Glomerular visceral epithelial cell (primary cell): Measurements from ENCODE around the gene CGNL1.

ENCODE experiments used
- DNase-seq: peaks from one replicate; pipeline ENCODE4 v3.0.0-alpha.2; 2016; ENCODE audit errors: extremely low spot score

The CGNL1 gene

DNA sequence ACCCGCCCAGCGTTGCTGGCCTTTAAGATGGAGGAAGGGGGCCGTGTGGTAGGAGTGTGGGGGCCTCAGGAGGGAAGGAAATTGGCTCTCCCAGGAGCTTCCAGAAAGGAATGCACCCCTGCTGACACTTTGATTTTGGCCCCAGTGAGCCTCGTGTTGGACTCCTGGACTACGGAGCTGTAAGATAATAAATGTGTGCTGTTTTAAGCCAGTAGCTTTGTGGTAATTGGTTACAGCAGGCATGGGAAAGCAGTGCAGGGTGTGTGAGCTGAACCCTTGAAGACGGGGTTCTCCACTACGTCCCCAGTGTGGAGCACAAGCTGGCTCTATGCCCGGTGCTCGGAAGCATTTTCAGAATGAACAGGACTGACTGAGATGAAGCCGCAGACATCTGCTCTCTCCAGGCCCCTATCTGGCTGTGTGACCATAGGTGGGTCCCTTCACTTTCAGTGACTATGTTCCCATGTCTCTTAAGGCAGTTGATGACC is 22.9 kb upstream of the CGNL1 start:
- no peak for DNase-seq

DNA sequence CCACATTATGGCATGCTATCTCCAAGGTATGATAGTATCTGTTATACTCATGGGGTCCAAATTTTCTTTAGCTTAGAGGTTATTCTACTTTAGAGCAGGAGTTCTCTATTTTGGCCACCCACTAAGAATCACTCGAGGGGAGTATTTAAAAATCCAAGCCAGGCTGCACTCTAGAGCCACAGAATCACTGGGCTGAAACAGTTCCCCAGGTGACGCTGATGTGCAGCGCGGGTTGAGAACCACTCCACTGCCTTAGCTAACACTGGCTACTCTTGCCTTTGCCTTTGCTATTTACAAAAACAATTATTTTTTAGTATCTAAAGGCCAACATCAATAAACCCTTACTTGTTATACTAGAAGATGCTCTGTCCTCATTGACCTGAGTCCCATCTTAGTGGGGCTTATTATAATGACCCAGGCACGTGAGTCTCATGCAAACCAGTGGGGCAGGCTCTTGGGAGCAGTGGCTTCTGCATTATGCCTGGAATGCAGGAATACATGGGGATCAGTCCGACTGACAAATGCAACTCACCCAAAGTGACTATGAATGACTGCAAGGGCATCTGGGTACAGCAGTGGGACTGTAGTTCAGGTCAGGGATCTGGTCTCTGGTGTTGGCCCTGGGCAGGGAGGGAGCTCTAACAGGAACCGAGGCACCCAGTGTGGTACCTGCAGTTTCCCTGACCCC is 21.7 kb upstream of the CGNL1 start:
- no peak for DNase-seq

- DNase-seq: no peak
Measured at GRCh38 chr15:57355259-57355658, 21.0 kb upstream of the CGNL1 start.

- no peak for DNase-seq
Measured at GRCh38 chr15:57356178-57356577, 20.1 kb upstream of the CGNL1 start.

DNA sequence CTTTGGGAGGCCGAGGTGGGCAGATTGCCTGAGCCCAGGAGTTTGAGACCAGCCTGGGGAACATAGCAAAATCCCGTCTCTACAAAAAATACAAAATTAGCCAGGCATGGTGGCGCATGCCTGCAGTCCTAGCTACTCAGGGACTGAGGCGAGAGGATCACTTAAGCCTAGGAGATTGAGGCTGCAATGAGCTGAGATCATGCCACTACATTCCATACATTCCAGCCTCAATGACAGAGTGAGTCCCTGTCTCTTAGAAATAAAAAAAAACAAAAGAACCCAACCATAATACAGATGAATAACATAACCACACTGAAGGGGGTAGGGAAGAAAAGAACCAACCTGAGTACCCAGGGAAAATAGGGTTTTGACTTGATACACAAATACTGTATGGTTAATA is 19.7 kb upstream of the CGNL1 start:
- DNase-seq: peak; percentile 93

- no peak for DNase-seq
Measured at GRCh38 chr15:57357799-57358198, 18.5 kb upstream of the CGNL1 start.

- DNase-seq: no peak
Measured at GRCh38 chr15:57358571-57358970, 17.7 kb upstream of the CGNL1 start.

DNA sequence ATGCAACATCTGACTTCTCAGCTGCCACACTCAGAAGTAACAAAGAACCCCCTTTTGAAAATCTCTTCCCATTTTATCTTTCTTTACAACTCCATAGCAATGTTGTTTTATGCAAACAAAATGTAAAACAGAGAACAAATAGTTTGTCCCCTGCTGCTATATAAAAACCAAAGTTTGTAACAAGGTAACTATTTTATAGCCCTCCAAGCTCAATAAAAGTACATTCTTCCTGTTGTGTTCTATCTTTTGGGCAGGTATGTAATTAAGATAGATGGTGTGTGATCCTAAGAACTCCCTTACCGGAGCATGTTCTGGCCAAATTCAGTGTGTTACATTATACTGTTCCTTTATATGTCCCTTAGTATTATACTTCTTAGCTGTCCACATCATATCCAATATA is 12.6 kb upstream of the CGNL1 start:
- DNase-seq: no peak

GRCh38 chr15:57364282-57365007 is 11.9 kb upstream of the CGNL1 start:
- no peak for DNase-seq

DNA sequence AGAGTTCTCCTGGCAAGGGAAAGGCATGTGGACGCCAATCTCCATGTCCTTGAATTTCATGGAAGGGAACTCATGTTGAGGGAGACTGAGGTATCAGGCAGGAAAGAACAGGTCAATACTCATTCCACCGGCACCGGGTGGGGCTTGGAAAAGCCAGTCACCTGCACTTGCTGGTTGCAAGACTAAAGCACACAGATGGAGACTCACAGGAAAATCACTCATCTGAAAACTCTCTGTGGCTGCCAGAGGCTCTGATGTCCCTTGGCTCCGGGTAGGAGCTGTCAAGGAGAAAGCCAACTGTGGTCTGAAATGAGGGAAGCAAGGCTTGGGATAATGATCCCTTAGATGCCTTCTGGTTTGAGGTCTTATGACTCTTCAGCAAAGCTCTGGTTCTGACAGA is 8.7 kb upstream of the CGNL1 start:
- no peak for DNase-seq

GRCh38 chr15:57370929-57371328 is 5.4 kb upstream of the CGNL1 start:
- DNase-seq: peak; percentile 55

GRCh38 chr15:57373251-57373881 is 2.9 kb upstream of the CGNL1 start:
- no peak for DNase-seq

- DNase-seq: no peak
Measured at GRCh38 chr15:57373882-57374276, 2.4 kb upstream of the CGNL1 start.

GRCh38 chr15:57376696-57377477 is 582 bp downstream of the CGNL1 start:
- peak; percentile 37 for DNase-seq

DNA sequence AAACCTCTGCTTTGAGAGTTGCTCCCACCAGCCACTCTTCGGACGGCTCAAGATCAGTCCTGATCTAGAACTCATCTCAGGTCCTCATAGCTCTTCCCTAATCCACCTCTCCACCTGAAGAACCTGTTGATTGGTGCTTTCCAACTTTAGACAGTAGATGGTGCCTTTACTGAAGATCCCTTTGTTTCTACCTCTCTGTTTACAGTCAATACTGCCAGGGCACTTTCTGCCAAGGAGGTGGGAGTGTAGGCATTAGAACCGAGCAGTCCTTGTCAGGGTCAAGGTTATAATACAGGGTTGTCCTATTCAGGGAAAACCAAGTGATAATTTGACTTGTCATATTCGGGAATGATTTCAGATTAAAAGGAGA is 1.2 kb downstream of the CGNL1 start:
- DNase-seq: peak; percentile 41

DNA sequence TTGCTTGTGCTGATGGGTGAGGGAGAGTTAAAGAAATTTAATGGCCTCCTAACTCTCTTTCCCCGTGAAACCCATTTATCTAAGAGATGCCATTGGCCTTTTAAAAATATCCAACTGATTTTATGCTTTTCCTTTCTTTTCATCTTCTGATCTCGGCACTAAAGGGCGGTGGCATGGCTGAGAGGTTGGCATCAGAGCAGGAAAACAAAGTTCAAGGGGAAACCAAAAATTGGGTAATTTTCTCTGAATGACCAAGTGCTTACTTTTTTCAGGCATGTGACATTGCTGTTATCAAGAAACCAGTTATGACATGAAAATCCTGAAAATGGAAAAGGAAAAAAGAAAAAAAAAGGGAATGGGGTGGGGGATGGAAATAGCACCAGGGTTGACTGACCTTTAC is 3.2 kb downstream of the CGNL1 start:
- DNase-seq: no peak

- DNase-seq: no peak
Measured at GRCh38 chr15:57380854-57381253, 4.5 kb downstream of the CGNL1 start.

- DNase-seq: no peak
Measured at GRCh38 chr15:57382215-57382614, 5.9 kb downstream of the CGNL1 start.

DNA sequence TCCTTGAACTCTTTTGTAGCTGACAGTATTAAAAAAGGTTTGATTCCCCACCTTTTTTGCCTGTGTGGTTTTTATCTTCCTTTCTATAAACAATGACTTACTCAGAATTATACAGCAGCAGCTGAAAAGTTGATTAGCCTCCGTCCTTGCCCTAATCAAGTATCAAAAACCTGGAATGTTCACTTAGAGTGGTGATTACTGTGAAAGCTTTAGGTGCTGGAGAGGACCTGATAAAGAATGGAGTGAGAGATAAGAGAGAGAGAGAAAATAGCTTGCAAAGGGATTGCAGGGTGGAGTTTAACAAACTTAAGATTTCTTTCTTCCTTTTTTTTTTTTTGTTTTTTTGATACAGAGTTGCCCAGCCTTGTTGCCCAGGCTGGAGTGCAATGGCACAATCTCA is 6.7 kb downstream of the CGNL1 start:
- no peak for DNase-seq

GRCh38 chr15:57384024-57384423 is 7.7 kb downstream of the CGNL1 start:
- no peak for DNase-seq

DNA sequence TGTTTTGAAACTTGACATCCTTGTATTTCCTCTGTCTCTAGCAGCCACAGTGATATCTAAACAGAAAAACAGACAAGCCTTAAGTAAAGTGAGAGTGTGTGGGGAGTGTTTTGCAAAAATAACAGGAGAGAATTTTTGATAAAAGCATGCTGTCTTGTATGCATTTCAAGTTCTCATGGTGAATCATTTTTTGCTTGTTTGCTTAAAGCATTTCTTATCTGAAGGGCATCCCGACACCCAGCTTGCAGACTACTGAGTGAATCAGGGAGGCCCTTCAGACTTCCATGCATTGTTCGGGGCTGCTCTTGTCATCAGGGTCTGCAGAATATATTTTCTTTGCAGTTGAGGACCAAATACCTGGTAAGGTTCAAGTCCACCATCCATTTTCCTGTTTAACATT is 8.5 kb downstream of the CGNL1 start:
- DNase-seq: no peak

DNA sequence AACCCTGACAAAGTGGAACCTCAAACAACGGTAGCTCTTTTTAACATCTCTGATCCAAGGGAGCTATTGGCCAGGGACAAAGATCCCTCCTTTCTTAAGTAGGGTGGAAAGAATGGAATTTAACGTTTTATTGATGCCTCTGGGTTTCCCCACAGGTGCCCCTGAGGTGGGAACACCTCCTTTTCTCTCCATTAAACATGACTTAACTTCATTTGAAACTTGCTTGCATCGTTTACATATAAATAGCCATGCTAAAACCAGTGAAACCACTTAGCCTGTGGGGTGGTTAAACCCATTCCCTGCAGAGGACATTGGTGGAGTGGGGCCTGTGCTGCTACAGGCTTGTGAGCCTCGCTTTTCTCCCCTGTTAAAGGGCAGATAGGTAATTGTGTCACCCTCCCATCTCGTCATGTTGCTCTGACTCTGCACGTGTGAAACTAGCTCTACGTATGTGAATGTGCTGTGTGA is 9.7 kb downstream of the CGNL1 start:
- no peak for DNase-seq
